Islet precursor cell (in vitro differentiated cells): ENCODE results near the gene CAT.

ENCODE experiments used
- DNase-seq: peaks from one replicate; pipeline ENCODE4 v3.0.0-alpha.2; 2018

CAT gene

DNA sequence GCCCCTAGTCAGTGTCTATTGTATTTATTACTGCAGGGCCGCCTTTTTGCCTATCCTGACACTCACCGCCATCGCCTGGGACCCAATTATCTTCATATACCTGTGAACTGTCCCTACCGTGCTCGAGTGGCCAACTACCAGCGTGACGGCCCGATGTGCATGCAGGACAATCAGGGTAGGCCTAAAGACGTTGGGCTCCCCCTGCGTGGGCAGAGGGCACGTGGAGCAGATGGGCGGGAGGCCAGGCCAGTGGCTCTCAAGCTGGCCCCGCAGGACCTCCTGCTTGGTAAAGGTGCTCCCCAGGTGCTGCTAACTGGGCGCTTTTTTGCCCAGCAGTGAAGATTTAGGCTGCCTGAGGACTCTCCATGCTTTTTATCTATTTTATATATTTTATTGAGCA is 22.5 kb downstream of the CAT start:
- DNase-seq, result no peak

DNA sequence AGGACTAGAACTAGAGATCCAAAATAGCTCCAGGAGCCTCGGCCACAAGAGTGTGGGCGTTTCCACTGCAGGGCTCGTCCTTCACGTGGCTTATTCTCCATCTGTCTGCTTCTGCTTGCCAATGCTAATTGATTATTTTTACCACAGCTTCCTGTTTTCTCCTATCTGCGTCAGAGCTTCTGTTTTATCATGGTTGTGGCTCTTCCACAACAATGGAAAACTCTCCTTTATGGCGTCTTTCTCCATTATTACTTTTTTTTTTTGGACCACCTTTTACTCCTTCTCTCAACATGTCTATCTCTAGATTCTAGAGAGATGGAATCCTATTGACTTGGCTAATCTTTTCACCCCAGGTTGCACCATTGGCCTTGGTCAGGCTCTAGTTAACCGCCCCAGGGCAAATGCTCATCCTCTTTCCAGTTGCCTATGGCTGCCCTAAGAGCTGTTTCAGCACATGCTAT is 25.9 kb downstream of the CAT start:
- DNase-seq, result no peak

DNA sequence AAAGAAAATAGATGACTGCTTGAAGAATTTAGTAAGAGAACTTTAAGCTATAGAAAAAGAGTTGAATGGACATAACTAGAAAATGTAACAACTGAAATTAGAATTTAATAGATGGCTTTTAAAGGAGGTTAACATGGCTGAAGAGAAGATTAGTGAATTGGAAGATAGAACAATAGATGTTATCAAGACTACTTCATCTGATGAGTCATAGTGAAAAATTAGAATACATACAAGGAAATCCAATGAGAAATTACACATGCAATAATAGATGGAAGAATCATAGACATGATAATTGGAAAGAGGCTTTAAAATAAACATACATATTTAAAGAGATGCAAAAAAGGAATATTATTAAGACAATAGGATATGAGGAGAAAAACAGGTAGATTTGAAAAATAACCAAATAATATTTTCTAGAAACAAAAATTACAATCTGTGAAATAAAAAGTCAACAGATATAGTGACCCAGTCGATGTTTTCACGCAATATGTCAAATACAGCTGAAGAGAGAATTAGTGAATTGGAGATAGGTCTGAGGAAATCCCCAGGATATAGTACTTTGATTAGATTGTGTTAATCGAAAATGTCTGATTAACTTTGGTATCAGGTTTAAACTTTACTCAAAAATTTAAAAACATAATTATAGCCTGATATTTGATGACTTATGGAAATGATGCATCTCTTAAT is 28.2 kb downstream of the CAT start:
- no peak for DNase-seq

DNA sequence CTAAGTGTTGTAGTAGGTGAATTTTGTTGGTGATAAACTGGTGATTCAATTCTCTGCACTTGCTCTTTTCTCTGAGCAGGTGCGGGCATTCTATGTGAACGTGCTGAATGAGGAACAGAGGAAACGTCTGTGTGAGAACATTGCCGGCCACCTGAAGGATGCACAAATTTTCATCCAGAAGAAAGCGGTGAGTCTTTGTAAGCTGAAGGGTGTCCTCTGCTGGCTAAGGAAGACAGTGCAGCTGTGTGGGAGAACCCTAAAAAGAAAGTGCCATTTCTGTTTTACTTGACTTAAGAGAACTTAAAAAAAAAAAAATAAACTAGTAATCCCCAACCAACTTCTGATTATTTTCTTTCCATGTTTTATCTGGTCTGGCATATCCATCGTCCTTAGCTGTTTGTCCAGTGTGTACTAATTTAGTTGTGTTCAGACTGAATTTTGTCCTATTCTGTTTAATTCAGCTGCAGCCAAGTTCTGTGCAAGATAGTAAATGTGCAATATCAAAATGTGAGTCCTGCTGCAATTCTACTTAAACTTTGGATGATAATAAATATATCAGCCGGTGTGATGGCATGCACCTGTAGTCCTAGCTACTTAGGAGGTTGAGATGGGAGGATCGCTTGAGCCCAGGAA is 29.6 kb downstream of the CAT start:
- peak; percentile 63 for DNase-seq

DNA sequence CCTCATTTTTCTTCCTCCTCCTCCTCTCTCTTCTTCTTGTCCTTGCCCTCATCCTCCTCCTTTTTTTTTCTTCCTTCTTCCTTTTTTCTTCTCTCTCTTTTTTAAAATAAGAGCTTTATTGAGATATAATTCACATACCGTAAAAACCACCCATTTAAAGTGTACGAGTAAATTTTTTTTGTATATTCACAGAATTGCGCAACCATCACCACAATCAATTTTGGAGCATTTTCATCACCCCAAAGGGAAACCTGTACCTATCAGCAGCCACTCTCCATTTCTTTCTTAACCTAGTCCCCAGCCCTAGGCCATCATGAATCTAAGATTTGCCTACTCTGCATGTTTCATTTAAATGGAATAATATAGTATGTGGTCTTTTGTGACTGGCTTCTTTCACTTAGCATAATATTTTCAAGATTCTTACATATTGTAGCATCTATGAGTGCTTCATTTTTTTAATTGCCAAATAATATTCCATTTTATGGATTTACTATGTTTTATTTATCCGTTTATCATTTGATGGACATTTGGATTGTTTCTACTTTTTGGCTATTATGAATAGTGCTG is 35.0 kb downstream of the CAT start:
- DNase-seq, result no peak

DNA sequence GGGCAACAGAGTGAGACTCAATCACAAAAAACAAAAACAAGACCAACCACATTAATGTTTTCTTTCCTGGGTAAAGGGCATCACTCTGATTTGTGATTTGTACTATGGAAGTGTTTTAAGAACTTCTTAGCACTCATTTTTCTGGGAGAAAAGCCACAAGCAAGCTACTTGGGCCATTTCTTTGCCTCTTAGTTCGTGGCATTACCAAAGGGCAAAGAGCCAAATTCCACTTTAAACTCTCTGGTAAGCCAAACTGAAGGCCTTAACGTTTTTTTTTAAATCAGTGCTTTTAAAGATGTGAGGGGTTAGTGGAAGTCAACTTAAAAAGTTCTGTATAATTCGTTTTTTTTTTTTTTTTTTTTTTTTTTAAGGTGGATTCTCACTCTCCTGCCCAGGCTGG is 36.9 kb downstream of the CAT start:
- DNase-seq, result no peak

DNA sequence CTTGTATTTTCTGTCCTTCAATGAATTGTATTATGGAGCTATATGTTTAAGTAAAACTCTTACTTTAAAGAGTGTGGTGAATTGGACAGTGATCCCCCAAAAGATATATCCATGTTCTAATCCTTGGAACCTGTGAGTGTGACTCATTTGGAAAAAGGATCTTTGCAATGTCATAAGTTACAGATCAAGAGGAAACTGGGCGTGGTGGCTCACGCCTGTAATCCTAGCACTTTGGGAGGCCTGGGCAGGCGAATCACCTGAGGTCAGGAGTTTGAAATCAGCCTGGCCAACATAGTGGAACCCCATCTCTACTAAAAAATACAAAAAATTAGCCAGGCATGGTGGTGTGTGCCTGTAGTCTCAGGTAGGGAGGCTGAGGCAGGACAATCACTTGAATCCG is 38.1 kb downstream of the CAT start:
- DNase-seq, result no peak

DNA sequence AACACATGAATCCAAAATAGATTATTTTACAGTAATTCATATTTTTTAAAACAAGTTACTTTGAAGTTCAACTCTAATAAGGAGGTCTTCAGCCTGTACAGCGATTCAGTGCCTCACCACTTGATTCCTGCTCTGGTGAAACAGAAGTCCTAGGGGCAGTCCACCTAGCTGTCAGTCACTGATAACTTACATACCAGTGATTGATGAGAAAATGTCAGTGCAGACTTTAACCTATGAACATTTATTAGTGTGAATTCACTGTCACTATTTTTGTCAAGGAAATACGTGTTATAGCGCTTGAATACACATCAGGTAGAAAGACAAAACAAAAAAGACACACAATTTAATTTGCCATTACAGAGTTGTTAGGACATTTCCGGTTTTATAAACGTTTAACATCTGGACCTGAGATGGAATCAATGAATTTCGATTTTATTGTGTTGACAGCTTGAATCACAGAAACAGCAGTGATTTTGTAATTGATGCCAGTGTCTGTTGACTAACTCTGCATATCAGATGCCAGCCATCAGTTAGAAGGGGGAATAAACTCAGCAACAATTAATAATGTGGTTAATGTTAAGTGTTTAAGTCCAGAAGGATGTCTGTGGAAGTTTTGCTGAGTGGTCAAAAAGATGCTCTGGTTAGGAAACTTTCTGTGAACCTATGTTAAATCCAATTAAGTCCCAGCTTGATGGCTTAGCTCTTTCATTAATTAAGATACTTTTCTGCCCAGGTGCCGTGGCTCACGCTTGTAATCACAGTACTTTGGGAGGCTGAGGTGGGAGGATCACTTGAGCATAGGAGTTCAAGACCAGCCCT is 40.3 kb downstream of the CAT start:
- DNase-seq, result no peak

DNA sequence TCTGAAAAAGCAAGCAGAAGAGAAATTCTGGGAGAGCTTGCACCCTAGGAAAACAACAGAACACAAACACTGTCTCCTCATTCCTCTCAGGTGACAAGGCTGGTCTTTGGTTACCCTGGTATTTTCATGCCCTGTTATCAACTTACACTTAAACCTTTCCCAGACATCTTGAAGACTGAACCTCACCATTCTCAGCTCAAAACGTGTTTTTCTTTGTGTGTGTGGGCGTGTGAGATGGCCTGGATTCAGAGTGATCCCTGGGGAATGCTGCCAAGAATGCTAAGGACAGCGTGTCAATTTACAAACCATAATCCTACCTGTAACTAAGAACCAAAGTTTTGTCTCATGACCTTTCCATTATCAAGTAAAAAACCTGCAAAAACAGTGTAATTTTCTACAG is 41.6 kb downstream of the CAT start:
- DNase-seq, result peak; percentile 52

DNA sequence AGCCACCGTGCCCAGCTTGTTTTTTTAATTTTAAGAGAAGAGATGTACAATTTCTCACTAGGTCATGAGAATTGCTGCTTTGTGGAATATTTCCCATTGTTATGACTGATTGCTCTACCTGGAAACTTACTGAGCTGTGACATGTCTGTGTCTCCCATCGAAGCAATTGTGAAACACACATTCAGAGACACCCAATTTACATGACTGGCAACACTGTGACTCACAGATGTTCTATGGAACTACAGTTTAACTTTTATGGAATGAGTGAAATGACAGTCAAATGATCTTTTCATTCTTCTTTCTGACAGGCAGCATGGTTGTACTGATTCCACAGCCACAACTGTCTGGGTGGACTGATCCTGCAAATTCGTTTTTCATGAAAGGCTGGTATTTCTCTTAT is 42.6 kb downstream of the CAT start:
- peak; percentile 7 for DNase-seq

DNA sequence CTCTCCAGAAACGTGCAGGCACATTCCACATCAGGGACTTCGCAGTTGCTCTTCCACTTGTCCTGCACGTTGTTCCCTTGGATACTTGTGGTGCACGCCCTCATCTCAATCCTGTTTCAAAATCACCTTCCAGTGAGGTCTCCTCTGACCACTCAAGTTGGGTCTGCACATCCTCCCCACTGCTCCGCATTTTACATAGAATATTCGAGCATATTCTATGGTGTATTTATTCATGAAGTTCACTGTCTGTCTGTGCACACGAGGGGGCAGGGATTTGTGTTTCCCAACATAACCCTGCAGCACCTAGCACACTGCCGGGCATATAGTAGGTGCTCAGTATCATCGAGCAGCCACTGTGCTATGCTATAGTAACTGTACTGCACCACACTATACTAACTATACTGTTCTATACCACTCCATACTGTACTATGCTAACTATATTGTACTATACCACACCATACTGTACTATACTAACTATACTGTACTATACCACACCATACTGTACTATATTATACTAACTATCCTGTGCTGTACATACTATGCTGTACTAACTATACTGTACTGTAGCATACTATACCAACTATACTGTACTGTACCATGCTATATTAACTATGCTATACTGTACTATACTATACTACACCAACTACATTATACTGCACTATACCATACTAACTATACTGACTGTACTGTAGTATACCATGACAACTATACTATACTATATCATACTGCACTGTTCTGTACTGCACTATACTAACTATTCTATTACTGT is 44.6 kb downstream of the CAT start:
- peak; percentile 25 for DNase-seq

DNA sequence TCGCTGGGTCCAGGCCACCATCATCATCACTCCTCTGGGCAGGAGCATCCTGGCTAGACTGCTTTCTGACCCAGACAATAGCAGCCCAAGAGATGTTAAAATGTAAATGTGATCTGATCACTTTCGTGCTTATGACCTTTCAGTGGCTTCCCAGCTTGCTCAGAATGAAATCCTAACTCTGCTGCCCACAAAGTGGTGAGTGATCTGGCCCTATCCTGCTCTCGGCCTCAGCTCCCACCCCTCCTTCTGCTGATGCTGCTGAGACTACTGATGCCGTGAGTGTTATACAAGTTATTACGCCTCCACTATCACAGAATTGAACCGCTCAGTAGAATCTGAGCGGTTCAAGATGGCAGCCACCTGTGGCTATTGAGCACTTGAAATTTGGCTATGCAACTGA is 48.7 kb downstream of the CAT start:
- no peak for DNase-seq

DNA sequence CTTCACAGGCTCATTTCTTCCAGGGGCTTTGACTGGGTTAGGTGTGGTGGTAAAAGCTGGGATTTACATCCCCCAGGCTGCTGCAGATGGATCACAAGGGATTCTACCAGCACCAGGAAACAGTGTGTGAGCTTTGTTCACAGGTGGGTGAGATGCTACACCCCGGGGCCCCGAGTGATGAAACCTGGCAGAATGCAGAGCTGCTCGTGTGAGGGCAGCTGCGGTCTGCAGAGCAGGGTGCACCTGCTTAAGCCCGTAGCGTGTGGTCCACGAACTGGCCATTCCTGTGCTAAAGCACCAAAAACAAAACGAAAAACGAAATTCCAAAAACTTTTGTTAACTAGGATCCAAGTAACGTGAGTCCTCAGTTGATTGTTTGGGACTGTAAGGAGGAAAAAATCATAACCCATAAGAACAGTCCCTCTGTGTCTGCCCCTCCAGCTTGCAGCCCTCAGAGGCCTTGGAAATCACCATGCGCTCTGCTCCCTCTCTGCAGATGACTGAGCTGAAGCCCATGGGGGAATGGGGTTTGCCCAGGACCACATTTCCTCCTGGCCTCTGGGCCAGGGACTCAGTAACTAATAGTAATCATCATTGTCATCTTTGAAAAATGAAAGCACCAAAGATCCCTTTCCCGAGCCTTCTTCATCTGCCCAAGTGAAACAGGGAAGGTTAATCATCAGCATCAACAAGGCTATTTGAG is 50.3 kb downstream of the CAT start:
- DNase-seq, result peak; percentile 24

DNA sequence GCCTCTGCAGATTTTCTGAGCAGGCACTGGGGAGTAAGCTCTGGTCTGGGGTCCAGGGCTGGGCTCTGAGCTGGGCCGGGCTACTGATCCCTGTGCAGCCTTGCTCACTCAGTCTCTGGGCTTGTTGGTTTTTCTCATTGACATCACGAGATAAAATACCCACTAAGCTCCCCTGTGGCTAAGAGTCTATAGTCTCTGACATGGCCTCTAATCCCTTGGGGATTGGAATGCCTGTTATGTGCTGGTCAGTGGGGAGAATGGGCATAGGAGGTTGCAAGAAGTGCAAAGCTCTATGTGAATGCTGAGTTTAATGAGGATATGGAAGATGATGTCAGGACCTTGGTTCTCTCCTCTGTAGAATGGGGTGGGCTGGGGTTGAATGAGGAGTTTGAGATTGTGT is 51.6 kb downstream of the CAT start:
- DNase-seq, result peak; percentile 50

DNA sequence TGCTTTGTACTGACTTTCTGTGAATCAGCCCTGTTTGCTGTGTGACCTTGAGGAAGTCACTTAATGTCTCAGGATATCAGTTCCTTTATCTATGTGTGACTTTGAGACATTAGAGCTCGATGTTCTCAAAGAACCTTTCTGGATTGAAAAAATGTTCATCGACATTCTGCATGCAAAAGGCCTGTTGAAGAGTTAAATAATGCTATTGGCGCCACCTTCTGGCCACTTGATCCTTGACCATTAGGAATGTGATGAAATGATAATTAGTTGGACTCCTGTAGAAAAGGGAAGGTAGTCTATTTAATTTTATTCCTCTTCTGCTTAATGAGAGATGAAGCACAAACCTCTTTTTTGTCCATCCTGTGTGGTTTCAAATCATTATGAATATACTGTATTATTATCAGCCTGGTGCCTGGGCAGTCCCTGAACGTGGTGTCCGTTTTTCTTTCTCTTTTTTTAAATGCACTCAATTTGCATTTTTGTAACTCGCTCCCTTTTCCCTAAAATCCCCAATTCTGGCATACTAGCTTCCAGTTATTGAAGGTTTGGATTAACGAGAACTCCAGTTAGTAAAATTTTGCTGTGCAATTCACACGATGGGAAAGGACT is 54.2 kb downstream of the CAT start:
- no peak for DNase-seq

DNA sequence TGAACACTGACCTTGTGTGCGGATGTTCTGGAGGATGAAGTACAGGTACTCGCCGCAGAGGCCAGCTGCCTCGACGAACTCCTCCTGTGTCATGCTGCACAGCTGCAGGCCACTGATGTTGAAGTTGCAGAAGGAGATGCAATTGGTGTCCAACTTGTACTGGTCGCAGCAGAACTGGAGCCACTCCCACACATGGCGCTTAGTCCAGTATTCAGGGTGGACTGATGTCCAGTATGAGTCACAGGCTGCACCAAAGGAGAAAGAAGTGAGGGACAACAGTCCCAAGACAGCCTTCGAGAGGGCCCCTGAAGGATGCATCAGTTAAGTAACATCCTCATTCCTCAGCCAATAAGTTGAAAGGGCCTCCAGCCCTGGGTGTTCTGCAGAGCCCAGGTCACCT is 54.7 kb downstream of the CAT start:
- no peak for DNase-seq

DNA sequence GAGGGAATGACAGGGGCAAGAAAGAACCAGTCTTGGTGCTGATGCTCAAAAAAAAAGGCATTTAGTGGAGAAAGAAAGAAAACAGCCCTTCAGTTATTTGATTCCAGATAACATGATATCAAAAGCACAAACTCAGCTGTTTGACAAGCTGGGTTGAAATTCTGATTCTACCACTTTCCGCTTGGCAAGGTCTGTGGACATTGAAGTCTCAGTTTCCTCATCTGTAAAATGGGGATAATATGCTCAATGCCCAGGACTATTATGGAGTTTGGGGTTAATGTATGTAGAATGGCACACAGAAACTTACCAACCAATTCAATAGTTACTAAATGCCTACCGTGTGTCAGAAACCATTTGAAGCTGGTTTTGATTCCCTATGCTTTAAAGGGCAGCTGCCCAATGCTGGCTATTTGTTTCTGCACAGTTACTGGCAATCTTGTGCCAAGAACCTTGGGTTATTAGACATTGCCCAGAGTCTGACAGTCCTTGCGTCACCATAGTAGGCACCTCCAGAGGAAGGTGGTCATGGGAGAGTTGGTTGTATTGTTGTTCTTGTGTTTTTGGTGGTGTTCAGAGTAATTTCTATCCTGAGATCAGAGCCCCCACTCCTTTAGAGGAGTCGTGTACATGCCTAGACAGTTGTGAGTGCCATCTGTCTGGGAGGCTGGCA is 55.3 kb downstream of the CAT start:
- no peak for DNase-seq

DNA sequence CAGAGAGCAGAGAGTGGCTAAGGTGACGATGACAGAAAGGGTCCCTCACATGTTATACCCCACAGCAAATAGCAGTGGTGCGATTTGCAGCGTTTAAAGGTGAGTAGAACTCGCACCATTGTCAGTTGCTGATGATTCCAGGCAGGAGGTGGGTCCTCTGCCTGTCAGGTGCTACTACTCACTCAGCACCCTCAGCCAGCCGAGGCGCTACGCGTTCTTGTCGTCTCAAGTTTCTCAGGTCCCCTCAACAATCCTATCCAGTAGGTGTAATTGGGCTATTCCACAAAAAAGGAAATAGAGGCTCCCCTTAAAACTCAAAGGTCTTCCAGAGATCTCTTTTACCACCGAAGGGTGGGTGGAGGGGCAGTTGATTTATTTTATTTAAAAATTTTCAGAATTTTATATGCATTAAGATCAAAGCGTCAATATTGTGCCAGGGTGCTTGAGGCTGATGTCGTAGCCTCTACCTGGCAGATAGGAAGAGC is 56.5 kb downstream of the CAT start:
- DNase-seq, result no peak

DNA sequence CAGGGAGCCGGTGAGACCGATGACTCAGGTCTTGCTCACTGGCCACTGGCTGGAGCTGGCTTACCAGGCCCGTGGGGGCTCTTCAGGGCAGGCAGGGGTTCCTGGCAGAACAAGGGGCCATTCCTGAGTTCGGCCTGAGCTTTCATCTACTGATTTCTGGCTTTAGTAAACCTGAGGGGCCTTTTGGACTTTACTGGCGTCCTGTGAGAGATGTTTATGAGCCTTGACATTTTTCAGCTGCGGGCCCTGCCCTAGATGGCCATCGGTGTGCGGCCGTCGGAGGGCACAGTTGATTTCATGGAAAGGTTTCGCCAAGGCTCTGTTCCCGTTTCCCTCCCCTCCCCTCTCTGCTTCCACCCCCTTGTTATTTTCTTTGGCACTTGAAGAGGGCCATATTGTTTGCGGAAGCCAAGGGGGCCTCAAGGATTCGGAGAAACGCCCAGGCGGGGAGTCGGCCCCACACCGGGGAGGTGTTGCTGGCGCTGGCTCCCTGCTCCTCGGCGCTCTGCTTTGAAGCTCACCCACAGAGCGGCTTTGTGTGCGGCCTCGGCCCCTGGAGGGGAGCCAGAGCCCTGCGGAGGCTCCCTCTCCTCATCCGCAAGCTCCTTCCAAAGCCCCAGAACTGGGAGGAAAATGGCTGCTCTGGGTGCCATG is 57.1 kb downstream of the CAT start:
- DNase-seq, result no peak

DNA sequence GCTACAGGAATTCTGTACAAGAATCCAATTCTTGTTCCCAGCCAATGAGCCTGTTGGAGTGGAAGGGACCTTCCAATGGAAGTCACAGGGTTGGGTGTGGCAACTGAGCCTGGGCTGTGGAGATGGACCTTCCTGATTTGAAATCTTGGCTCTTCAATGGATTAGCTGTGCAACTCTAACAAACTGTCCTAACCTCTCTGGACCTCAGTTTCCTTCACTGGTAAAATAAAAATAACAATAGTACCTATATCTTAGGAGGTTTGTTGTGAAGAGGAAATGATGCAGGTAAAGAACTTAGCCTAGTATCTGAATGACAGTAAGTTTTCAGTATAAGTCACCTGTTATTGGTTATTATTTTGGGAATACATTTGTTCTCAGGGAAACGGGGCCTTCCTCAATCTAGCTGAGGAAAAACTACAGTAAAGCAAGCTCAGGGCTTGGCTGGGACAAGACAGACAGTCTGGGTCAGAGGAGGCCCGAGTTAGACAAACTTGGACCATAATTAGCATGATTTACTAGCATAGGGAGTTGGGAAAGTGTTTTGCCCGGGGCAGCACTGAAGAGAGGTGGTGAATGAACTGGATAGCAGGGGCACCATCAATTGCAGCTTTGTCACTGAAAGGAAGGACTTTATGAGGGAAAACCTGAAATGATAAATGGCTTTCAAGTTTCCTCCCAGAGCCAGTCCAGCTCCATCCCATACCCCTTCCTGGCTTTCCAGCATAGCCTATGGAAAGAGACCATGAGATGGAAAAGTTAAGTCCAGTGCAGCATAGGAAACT is 61.2 kb downstream of the CAT start:
- DNase-seq, result no peak
